Psoas muscle (tissue), 8 donors: Measurements from ENCODE around the gene FURIN. TPM values are rescaled to one million over a fixed set of nuclear protein-coding genes. Genes with fewer than 3 reads are reported as not detected.

Source experiments
- ATAC-seq, 4 donors: fragments of 200-7000 bp; cut with Tn5 transposase; one replicate each; pipeline ENCODE4 v1.9.1; 2020; ENCODE audit warnings: moderate library complexity in 3 of 4, mild to moderate bottlenecking in 2 of 4
- DNase-seq, 2 donors: peaks; one replicate each; pipeline ENCODE4 v3.0.0-alpha.2; 2020
- H3K27ac ChIP-seq: fragments of 200-600 bp; one replicate; pipeline ENCODE4 v1.8.0; 2022
- H3K27me3 ChIP-seq, 3 donors: fragments of 200-600 bp in 1 of 3; one replicate each; pipeline versions ENCODE4 v1.6.1 to v1.8.0; 2013 to 2022; ENCODE audit warnings: low read length in 2 of 3, mild to moderate bottlenecking in 2 of 3, moderate library complexity in 1 of 3; ENCODE audit not compliant: insufficient read depth in 3 of 3
- H3K36me3 ChIP-seq, 2 donors: fragments of 200-600 bp in 1 of 2; one replicate each; pipeline versions ENCODE4 v1.6.1 to v1.8.0; 2013 to 2022; ENCODE audit warnings: low read depth in 1 of 2, mild to moderate bottlenecking in 1 of 2, moderate library complexity in 1 of 2; ENCODE audit not compliant: insufficient read depth in 1 of 2
- H3K4me1 ChIP-seq: fragments of 200-600 bp; one replicate; pipeline ENCODE4 v1.8.0; 2022
- H3K4me3 ChIP-seq: fragments of 200-600 bp; one replicate; pipeline ENCODE4 v1.8.0; 2022; ENCODE audit warnings: mild to moderate bottlenecking
- H3K9me3 ChIP-seq: fragments of 200-600 bp; one replicate; pipeline ENCODE4 v1.8.0; 2022
- CTCF ChIP-seq: fragments of 200-600 bp; IDR thresholded peaks from one replicate; pipeline ENCODE4 v1.8.0; 2022; ENCODE audit warnings: antibody characterized with exemption
- WGBS, 3 donors: extraction: QIAGEN DNeasy Blood & Tissue Kit; methylation state at CpG; one replicate each; pipeline versions ENCODE4 v1.1.6 to v1.1.7; 2013; 5-methylcytosine and 5-hydroxymethylcytosine counted together
- intact Hi-C, 2 donors: fragments of 100-400 bp; cut with DNase I; formaldehyde crosslinking; loops; one replicate each; pipeline versions ENCODE4 v1.11.0 to v1.14.2; 2022
- polyA plus RNA-seq, 3 donors: library from polyadenylated mRNA; stranded (reverse); fragments of 200-250 nt; gene quantifications; one replicate each; pipeline ENCODE4 v1.2.3, GENCODE V29; 2013
- total RNA-seq, 4 donors: library from RNA; stranded (reverse); fragmentation: NEBNext Ultra II Directional in 2 of 4; extraction: Animal tissue kit (Norgen Biotek cat#: 25700) in 2 of 4; gene quantifications; one replicate each; pipeline versions ENCODE4 v1.2.1 to v1.2.4, GENCODE V29; 2021 to 2023
- donor health status: healthy with polysubstance abuse.
- donor health status: DM: no; HTN: no; CAD: no; lungs with moderate emphysema.
- donor health status: Bipolar disorder and iron deficiency.
- donor health status: healthy.
- donor health status: DM: yes; HTN: yes; CAD: no.
- donor health status: DM: no; HTN: no; CAD: no.
- donor health status: DM: no; HTN: no; CAD: no.
- donor health status: DM: yes; HTN: yes; CAD: no.

The FURIN gene
- total and polyA plus RNA-seq, 7 donors = 27.2 to 99.3 (median 49.6) TPM

- 60 to 78% (median 62%) methylated on average over 18 of the region's 18 CpGs for WGBS, 3 donors
- TF ChIP-seq CTCF = no peak
- Histone ChIP-seq H3K4me1 (peaks cover 20% of the 10 kb centered on the region), H3K36me3 (peaks cover 0 to 51% of the 10 kb centered on the region in 2 donors), H3K4me3 (peak overlapping the region; percentile 69), H3K9me3 (no peaks in the 10 kb centered on the region), H3K27ac (peak overlapping the region; percentile 95), H3K27me3 (no peaks in the 10 kb centered on the region)
- intact Hi-C loops = loop anchor here in 1 of 2 donors (2.0 kb wide), 1 partner anchor 29 kb away; the partner anchor contains the start of gene HDDC3
- DNase-seq = peak in 1 of 2 donors; percentile 45
- peak in 2 of 4 donors; percentile 17 to 27 for ATAC-seq
These were observed 35.5 kb downstream of the FURIN start for GRCh38 chr15:90903733-90904536.

- Histone ChIP-seq H3K27me3 (no peaks in the 10 kb centered on the region), H3K9me3 (no peaks in the 10 kb centered on the region), H3K36me3 (peaks cover 4 to 59% of the 10 kb centered on the region in 2 donors), H3K4me1 (peaks cover 20% of the 10 kb centered on the region), H3K4me3 (no peak overlapping the region), H3K27ac (no peak overlapping the region)
- DNase-seq (peak in 1 of 2 donors; percentile 17), ATAC-seq (no peak)
- TF ChIP-seq CTCF = no peak
- WGBS, 3 donors = 94 to 96% (median 95%) methylated on average over 9 of the region's 9 CpGs
- intact Hi-C loops = no loop called here
These were observed 36.4 kb downstream of the FURIN start for GRCh38 chr15:90904746-90905145.

- TF ChIP-seq CTCF = no peak
- ATAC-seq = no peak
- no peaks in the 10 kb centered on the region for H3K27me3 ChIP-seq
- peak in 1 of 2 donors; percentile 55 for DNase-seq
- intact Hi-C loops = no loop called here
- H3K4me3 ChIP-seq = no peak overlapping the region
- H3K36me3 ChIP-seq = peaks cover 4 to 67% of the 10 kb centered on the region in 2 donors
- 94 to 95% (median 95%) methylated on average over 28 of the region's 28 CpGs for WGBS, 3 donors
- H3K27ac ChIP-seq = no peak overlapping the region
- H3K4me1 ChIP-seq = peaks cover 20% of the 10 kb centered on the region
- H3K9me3 ChIP-seq = no peaks in the 10 kb centered on the region
These were observed 37.2 kb downstream of the FURIN start for GRCh38 chr15:90905306-90906180.

- H3K27me3 ChIP-seq = no peaks in the 10 kb centered on the region
- peaks cover 20% of the 10 kb centered on the region for H3K4me1 ChIP-seq
- no peak for ATAC-seq
- no peak overlapping the region for H3K27ac ChIP-seq
- intact Hi-C loops = no loop called here
- H3K36me3 ChIP-seq = peaks cover 4 to 74% of the 10 kb centered on the region in 2 donors
- 93 to 97% (median 95%) methylated on average over 11 of the region's 11 CpGs for WGBS, 3 donors
- DNase-seq = peak in 1 of 2 donors; percentile 53
- TF ChIP-seq CTCF = no peak
- H3K4me3 ChIP-seq = no peak overlapping the region
- H3K9me3 ChIP-seq = no peaks in the 10 kb centered on the region
These were observed 37.9 kb downstream of the FURIN start for GRCh38 chr15:90906181-90906849.
